HPDE6-E6E7 (cell line): Measurements from ENCODE around the gene RHEX.
"Not testable (repeated sequence)": the region's sequence is repeated elsewhere in the genome, so short reads cannot be mapped to it uniquely, and the experiment has no call there.

Experiments
- DNase-seq: peaks from one replicate; pipeline ENCODE4 v3.0.0; 2011; ENCODE audit warnings: missing footprints; ENCODE audit errors: extremely low spot score

Gene RHEX

DNA sequence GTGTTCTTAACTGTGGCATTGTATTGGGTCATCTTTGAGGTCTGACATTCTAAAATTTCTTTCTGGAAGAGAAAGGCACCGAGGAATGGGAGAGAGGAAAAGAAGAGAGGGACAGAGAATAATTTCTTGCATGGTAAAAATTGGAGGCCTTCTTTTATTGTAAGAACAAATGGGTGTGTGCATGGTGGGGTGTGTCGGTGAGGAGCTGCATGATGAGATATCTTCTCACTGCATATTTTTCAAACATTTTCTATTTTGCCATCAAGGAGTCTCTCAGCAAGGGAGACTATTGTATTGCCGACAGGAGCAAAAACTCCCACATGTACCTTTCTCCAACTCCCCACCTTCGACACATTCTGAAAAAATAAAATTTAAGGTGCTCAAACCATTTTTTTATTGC is 22.8 kb upstream of the RHEX start:
- no peak for DNase-seq

GRCh38 chr1:206030714-206031113 is 22.3 kb upstream of the RHEX start:
- peak; percentile 70 for DNase-seq

- DNase-seq = no peak
Measured at GRCh38 chr1:206032380-206033140, 20.4 kb upstream of the RHEX start.

DNA sequence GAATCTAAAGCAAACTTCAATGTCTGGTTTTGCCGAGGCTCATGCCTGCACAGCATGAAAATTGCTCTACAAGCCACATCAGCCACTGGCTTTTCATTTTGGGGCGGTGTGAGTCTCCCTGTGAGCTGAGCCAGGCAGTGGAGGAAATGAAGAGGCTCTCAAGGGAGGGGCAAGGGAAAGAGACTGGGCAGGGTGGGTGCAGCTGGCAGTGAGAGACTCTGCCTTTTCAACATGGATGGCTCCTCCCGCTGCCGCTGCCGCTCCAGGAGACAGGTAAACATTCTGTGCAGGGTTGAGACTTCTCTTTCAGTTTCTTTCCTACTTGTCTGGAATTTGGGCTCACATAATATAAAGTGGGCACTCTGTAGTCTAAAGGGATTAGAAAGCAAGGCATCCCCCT is 17.9 kb upstream of the RHEX start:
- DNase-seq = no peak

GRCh38 chr1:206036663-206037455 is 16.1 kb upstream of the RHEX start:
- no peak for DNase-seq

DNA sequence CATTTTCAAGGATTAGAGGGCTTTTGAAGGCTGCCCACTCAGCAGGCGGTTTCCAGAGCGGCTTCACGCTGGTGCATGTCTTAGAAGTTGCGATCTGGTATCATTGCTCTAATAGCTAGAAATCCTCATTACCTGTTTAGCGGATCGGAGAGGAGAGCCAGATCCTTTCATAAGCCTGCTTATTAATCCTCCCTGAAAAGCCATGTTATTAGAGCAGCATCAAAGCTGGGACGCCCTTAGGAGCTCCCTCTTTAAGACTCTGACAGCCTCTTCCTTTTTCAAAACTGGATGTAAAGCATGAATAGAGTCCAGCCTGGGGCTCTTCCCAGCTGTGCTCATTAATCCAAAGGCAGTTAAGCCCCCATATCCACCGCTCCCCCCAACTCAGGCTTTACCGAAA is 15.4 kb upstream of the RHEX start:
- DNase-seq = no peak

DNA sequence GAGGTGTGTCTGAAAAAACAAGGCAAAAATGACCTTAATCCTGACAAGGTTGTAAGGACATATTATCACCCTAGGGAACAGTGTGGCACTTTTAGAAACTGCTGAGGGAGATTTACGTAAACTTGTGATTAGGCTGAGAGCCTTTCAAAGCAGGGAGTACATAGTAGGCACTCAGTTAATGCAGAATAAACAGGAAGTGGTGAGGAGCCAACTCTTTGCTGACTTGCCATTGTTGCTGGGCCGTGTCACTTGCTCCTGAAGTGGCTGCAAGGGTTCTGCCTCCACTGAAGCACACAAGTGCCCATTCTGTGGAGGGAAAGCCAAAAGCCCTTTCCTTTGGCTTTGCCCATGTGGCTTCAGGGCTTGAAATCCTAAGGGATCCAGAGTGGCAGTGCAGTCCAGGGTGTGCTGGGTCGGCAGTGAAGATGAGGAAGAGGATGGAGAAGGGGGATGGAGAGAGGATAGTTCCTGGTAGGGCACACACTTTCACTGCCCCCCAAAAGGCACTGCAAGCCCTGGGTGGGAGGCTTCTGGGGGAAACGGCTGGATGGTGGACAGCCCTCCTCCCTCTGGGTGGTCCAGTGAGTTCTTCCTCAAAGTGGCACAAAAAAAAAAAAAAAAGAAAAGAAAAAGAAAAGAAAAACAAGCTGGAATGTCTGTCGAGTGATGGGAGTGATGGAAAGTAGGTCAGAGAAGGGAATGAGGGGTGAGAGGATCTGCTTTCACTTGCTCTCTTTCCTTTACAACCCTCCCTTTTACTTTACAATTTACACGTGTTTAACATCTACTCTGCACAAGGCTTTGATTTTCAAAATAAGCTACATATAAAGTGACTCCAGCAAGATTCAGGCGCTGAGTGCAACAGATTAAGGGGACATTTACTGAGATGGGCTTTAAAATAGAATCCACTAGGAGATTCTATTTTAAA is 13.7 kb upstream of the RHEX start:
- no peak for DNase-seq

DNA sequence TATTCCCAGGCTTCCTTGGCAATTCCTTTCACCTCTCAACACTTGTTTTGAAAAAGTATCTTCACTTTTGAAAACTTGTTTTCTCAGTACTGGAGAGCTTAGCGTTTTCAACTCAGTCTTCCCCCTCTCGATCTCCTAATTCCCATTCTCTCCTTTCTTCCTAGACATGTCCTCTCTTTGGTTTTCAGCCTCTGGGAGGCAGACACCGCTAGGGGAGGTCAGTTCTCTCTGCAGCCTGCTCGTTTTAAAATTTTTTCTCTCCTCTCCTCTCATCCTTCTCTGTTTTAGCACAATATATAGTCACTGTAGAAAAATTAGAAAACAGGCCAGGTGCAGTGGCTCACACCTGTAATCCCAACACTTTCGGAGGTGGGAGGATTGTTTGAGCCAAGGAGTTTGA is 12.6 kb upstream of the RHEX start:
- DNase-seq = no peak

GRCh38 chr1:206041640-206042039 is 11.3 kb upstream of the RHEX start:
- peak; percentile 49 for DNase-seq

DNA sequence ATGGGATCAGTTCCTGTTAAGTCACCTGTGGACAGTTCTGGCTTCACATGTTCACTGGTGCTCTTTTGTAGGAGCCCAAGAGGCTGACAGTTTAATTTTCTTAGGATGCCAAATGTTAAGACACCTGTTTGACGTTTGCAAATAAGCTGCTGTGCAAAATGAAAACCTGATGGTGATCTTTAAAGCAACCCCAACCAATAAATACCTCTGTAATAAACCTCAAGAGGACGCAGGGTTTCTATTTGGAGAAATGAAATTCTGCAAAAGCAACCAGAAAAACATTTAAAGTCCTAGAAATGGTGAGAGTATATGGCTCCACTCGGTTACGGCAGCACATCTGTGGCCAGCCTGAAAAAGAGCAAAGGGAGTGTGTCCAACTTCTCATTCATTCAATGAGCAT is 5.7 kb upstream of the RHEX start:
- DNase-seq = no peak

GRCh38 chr1:206048582-206048981 is 4.4 kb upstream of the RHEX start:
- DNase-seq = no peak

DNA sequence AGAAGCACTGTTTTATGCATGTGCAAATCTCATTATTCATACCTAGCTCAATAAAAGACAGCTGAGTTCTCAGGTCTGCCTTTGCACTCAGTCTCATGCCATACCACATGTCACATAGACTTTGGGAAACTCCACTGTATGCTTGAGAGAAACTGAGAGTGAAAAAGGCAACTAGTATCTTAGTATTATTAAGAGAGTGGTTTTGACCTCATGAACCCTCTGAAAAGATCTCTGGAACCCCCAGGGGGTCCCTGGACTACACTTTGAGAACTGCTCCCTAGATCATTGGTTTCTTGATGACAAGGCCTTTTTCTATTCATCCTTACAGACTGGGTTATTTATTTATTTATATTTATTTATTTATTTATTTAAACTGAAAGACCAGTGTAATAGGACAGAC is 3.7 kb upstream of the RHEX start:
- DNase-seq = no peak

DNA sequence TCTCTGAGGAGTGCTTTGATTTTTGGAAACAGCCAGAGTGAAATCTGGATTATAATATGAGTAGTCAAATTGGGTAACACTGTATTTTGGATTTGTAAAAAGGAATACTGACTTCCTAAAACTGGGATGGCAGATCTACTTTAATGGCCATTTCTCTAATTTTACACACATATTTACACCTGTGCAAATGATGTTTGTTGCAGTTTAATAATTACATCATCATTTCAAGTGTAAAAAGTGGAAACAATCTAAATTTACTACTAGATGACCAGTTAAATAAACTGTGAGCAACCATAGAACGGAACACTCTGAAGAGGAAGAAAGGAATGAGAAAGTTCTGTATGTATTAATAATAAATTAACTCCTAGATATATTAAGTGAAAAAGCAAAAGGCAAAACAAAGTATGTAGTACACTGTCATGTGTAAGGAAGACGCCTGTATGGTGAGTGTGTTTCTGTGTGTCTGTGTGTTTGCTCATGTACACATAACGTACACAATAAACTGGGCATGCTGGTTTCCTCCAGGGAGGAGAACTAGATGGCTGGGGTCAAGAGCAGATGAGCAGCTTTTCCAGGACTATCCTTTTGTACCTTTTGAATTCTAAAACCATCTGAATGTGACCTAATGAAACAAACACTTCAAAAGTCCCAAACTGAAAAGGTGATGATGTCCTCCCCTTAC is 2.9 kb upstream of the RHEX start:
- DNase-seq = no peak

- DNase-seq = no peak
Measured at GRCh38 chr1:206050655-206051235, 2.2 kb upstream of the RHEX start.

- not testable (repeated sequence) for DNase-seq
Measured at GRCh38 chr1:206052231-206052865, 625 bp upstream of the RHEX start.

DNA sequence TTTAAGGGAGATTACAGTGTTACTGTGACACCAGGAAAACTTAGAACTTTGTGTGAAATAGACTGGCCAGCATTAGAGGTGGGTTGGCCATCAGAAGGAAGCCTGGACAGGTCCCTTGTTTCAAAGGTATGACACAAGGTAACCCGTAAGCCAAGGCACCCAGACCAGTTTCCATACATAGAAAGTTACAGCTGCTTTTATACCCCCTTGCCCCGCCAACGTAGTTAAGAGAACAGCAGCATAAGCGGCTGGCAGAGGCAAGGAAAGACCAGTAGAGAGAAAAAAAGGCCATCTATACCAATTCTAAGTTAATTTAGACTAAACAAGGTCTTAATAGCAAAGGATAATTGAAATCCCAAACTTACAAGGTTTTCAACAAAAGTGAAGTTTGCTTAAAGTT is 643 bp downstream of the RHEX start:
- DNase-seq = not testable (repeated sequence)

DNA sequence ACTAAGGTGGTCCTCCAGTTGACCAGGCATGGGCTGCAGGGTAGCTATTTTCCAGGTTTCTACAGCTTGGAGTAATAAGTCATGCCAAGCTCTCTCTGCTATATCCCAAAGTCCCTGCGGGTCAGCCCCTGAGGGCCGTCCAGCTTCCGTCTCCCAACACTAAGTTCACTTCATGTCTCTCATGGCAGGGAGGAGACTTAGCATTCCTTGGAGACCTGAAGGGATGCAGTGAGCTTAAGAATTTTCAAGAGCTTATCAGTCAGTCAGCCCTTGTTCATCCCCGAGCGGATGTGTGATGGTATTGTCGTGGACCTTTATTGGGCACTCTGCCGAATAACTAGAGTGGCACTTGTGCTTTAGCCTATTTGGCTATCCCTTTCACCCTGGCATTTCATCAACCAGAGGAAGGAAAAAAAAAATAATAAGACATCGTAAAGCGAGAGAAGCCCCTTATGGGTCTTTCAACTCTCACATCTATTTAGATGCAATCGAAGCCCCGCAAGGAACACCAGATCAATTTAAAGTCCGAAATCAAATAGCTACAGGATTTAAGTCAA is 2.2 kb downstream of the RHEX start:
- not testable (repeated sequence) for DNase-seq

- DNase-seq = not testable (repeated sequence)
Measured at GRCh38 chr1:206055639-206056323, 2.8 kb downstream of the RHEX start.

DNA sequence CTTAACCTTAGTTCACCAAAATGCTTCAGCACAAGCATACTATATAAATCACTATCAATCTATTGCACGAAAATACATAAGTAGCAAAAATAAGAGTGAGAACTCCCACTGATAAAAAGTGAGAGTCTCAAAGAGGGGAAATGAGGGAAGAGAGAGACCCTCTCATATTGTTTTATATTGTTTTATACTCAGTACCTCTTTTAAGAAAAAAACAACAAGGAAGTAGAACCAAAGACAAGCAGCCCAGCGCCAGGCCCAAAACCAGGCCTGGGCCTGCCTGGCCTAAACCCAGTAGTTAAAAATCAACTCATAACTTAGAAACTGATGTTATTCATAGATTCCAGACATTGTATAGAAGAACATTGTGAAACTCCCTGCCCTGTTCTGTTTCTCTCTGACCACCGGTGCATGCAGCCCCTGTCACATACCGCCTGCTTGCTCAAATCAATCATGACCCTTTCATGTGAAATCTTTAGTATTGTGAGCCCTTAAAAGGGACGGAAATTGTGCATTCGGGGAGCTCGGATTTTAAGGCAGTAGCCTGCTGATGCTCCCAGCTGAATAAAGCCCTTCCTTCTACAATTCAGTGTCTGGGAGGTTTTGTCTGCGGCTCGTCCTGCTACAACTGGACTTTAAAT is 5.4 kb downstream of the RHEX start:
- not testable (repeated sequence) for DNase-seq
